ENCODE data around the gene DYNLT1. TPM values are rescaled to one million over a fixed set of nuclear protein-coding genes. Genes with fewer than 3 reads are reported as not detected.

DYNLT1 gene
- polyA plus RNA-seq, 1 donor from 2014 or later, result 320 TPM

DNA sequence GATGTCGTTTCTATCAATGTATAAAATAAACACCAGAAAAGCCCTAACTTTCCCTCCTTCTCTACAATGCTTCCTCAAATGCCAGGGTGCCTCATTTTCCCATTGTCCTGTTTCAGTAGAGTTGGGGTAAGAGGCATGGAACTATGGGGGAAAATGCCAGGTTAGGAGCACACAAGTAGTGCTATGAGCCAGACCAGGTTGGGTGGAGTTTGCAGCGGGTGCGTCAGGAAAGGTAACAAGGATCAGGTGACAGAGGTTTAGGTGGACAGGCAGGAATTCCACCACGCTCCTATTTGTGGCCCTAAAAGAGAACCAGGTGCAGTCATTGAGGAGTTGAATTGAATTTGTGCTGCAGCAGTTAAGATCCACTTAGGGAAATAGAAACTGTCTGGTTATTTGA is 41.8 kb upstream of the DYNLT1 start:
- Histone ChIP-seq H3K4me2 (ENCODE audit: low read length) (no peak overlapping the region), H3K79me2 (replicated peaks; ENCODE audit: insufficient read depth, low read length) (no peaks in the 10 kb centered on the region), H2AFZ (ENCODE audit: low read depth, low read length) (no peak overlapping the region), H3K9me2 (ENCODE audit: insufficient read depth, low read length) (no peaks in the 10 kb centered on the region), H3K9ac (ENCODE audit: low read length) (no peak overlapping the region), H3F3A (ENCODE audit: insufficient read depth, low read length, poor library complexity, severe bottlenecking) (no peaks in the 10 kb centered on the region), H4K20me1 (ENCODE audit: insufficient read depth) (no peaks in the 10 kb centered on the region), H3K36me3 (ENCODE audit: insufficient read depth, low read length) (no peaks in the 10 kb centered on the region), H3K9me3 (ENCODE audit: low read length) (no peaks in the 10 kb centered on the region), H3K27ac (ENCODE audit: low read length) (no peak overlapping the region), H3K4me3 (ENCODE audit: low read length) (no peak overlapping the region), H3K27me3 (ENCODE audit: insufficient read depth, low read depth, low read length) (no peaks in the 10 kb centered on the region)
- no peak for TF ChIP-seq MXI1 (conservative IDR thresholded peaks at IDR 0.05; ENCODE audit: poor library complexity, severe bottlenecking)
- no peak for TF ChIP-seq SMC3 (conservative IDR thresholded peaks at IDR 0.05; ENCODE audit: poor library complexity)
- no peak for TF ChIP-seq EP300 (conservative IDR thresholded peaks at IDR 0.05; ENCODE audit: poor library complexity, severe bottlenecking)
- TF ChIP-seq EZH2 (IDR thresholded peaks at IDR 0.05; ENCODE audit: borderline replicate concordance, insufficient read depth, low read length, poor library complexity, severe bottlenecking), result no peak
- no peak for TF ChIP-seq POLR2AphosphoS5 (IDR thresholded peaks at IDR 0.05)
- TF ChIP-seq, protein P1, sequence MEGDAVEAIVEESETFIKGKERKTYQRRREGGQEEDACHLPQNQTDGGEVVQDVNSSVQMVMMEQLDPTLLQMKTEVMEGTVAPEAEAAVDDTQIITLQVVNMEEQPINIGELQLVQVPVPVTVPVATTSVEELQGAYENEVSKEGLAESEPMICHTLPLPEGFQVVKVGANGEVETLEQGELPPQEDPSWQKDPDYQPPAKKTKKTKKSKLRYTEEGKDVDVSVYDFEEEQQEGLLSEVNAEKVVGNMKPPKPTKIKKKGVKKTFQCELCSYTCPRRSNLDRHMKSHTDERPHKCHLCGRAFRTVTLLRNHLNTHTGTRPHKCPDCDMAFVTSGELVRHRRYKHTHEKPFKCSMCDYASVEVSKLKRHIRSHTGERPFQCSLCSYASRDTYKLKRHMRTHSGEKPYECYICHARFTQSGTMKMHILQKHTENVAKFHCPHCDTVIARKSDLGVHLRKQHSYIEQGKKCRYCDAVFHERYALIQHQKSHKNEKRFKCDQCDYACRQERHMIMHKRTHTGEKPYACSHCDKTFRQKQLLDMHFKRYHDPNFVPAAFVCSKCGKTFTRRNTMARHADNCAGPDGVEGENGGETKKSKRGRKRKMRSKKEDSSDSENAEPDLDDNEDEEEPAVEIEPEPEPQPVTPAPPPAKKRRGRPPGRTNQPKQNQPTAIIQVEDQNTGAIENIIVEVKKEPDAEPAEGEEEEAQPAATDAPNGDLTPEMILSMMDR (IDR thresholded peaks at IDR 0.05; ENCODE audit: poor library complexity, severe bottlenecking), result no peak
- TF ChIP-seq TAF1 (IDR thresholded peaks at IDR 0.05; ENCODE audit: low read depth), result no peak
- TF ChIP-seq, protein P2, sequence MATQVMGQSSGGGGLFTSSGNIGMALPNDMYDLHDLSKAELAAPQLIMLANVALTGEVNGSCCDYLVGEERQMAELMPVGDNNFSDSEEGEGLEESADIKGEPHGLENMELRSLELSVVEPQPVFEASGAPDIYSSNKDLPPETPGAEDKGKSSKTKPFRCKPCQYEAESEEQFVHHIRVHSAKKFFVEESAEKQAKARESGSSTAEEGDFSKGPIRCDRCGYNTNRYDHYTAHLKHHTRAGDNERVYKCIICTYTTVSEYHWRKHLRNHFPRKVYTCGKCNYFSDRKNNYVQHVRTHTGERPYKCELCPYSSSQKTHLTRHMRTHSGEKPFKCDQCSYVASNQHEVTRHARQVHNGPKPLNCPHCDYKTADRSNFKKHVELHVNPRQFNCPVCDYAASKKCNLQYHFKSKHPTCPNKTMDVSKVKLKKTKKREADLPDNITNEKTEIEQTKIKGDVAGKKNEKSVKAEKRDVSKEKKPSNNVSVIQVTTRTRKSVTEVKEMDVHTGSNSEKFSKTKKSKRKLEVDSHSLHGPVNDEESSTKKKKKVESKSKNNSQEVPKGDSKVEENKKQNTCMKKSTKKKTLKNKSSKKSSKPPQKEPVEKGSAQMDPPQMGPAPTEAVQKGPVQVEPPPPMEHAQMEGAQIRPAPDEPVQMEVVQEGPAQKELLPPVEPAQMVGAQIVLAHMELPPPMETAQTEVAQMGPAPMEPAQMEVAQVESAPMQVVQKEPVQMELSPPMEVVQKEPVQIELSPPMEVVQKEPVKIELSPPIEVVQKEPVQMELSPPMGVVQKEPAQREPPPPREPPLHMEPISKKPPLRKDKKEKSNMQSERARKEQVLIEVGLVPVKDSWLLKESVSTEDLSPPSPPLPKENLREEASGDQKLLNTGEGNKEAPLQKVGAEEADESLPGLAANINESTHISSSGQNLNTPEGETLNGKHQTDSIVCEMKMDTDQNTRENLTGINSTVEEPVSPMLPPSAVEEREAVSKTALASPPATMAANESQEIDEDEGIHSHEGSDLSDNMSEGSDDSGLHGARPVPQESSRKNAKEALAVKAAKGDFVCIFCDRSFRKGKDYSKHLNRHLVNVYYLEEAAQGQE (IDR thresholded peaks at IDR 0.05; ENCODE audit: borderline replicate concordance), result no peak
- no peak for TF ChIP-seq RAD21 (conservative IDR thresholded peaks at IDR 0.05)

DNA sequence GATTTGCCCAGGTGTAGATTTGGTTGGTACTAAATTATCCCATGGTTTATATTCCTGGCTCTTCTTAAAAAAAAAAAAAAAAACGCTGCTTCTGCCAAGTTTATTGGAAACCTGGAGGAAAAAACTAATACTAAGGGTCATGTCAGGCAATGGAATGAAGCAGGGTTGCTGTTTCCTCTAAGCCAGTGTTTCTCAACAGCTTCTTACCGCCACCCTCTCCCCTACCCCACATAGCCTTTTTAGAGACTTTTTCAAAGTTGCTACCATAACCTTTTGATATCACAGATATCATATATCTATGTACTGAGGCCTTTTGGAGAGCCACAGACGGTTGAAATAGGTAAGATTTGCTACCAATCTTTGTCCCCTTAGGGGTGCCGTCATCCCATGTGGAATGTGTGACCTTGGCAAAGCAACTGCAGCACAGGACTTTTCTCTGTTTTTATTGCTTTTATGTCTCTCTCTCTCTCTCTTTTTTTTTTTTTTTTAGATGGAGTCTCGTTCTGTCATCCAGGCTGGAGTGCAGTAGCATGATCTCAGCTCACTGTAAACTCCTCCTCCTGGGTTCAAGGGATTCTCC is 40.3 kb upstream of the DYNLT1 start:
- Histone ChIP-seq H3K9me3 (ENCODE audit: low read length) (no peaks in the 10 kb centered on the region), H3K9me2 (ENCODE audit: insufficient read depth, low read length) (no peaks in the 10 kb centered on the region), H3K27me3 (ENCODE audit: insufficient read depth, low read depth, low read length) (no peaks in the 10 kb centered on the region), H3K79me2 (replicated peaks; ENCODE audit: insufficient read depth, low read length) (no peaks in the 10 kb centered on the region), H3K27ac (ENCODE audit: low read length) (no peak overlapping the region), H4K20me1 (ENCODE audit: insufficient read depth) (no peaks in the 10 kb centered on the region), H3K9ac (ENCODE audit: low read length) (no peak overlapping the region), H2AFZ (ENCODE audit: low read depth, low read length) (no peak overlapping the region), H3K4me3 (ENCODE audit: low read length) (no peak overlapping the region), H3F3A (ENCODE audit: insufficient read depth, low read length, poor library complexity, severe bottlenecking) (no peaks in the 10 kb centered on the region), H3K36me3 (ENCODE audit: insufficient read depth, low read length) (no peaks in the 10 kb centered on the region), H3K4me2 (ENCODE audit: low read length) (no peak overlapping the region)
- TF ChIP-seq TAF1 (IDR thresholded peaks at IDR 0.05; ENCODE audit: low read depth), result no peak
- TF ChIP-seq, protein P1 (IDR thresholded peaks at IDR 0.05; ENCODE audit: poor library complexity, severe bottlenecking), result no peak
- TF ChIP-seq, protein P2 (IDR thresholded peaks at IDR 0.05; ENCODE audit: borderline replicate concordance), result no peak
- TF ChIP-seq SMC3 (conservative IDR thresholded peaks at IDR 0.05; ENCODE audit: poor library complexity), result no peak
- no peak for TF ChIP-seq POLR2AphosphoS5 (IDR thresholded peaks at IDR 0.05)
- no peak for TF ChIP-seq EZH2 (IDR thresholded peaks at IDR 0.05; ENCODE audit: borderline replicate concordance, insufficient read depth, low read length, poor library complexity, severe bottlenecking)
- TF ChIP-seq EP300 (conservative IDR thresholded peaks at IDR 0.05; ENCODE audit: poor library complexity, severe bottlenecking), result no peak
- no peak for TF ChIP-seq RAD21 (conservative IDR thresholded peaks at IDR 0.05)
- TF ChIP-seq MXI1 (conservative IDR thresholded peaks at IDR 0.05; ENCODE audit: poor library complexity, severe bottlenecking), result no peak

Data from neural cell (in vitro differentiated cells).